Activated T-helper 1 cell treated with Interleukin-2 at 50 U/mL for 16 hours (primary cell): Measurements from ENCODE around the gene TRIM44.

Experiments used
- DNase-seq: peaks from one replicate; pipeline ENCODE4 v3.0.0-alpha.2; 2020; ENCODE audit warnings: low read depth

The TRIM44 gene, protein sequence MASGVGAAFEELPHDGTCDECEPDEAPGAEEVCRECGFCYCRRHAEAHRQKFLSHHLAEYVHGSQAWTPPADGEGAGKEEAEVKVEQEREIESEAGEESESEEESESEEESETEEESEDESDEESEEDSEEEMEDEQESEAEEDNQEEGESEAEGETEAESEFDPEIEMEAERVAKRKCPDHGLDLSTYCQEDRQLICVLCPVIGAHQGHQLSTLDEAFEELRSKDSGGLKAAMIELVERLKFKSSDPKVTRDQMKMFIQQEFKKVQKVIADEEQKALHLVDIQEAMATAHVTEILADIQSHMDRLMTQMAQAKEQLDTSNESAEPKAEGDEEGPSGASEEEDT

DNA sequence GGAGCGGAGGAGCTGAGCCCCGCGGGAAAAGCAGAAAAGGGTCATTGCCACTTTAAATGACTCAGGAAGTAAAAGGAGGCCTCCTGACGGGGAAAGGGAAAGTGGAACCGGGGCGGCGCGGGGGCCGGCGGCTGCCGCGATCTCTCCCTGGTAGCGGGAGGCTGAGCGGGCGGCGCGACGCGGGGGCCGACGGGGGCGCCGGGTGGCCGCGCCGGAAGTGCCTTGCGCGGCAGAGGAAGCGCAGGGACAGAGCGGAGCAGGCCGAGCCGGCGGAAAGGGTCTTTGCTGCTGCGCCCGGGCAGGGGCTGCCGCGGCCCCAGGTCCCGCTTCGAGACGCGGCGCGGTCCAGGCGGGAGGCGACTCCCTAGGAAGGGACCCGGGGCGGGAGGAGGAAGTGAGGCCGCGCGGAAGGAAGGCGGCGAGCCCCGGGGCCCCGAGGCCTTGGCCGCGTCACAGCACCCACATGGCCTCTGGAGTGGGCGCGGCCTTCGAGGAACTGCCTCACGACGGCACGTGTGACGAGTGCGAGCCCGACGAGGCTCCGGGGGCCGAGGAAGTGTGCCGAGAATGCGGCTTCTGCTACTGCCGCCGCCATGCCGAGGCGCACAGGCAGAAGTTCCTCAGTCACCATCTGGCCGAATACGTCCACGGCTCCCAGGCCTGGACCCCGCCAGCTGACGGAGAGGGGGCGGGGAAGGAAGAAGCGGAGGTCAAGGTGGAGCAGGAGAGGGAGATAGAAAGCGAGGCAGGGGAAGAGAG lies at the start of gene TRIM44:
TRIM44 (plus strand) TSS at position 127 of the 759 bp plus-strand sequence; CDS start at position 464, 337 bp downstream.
- DNase-seq, result peak; percentile 65

DNA sequence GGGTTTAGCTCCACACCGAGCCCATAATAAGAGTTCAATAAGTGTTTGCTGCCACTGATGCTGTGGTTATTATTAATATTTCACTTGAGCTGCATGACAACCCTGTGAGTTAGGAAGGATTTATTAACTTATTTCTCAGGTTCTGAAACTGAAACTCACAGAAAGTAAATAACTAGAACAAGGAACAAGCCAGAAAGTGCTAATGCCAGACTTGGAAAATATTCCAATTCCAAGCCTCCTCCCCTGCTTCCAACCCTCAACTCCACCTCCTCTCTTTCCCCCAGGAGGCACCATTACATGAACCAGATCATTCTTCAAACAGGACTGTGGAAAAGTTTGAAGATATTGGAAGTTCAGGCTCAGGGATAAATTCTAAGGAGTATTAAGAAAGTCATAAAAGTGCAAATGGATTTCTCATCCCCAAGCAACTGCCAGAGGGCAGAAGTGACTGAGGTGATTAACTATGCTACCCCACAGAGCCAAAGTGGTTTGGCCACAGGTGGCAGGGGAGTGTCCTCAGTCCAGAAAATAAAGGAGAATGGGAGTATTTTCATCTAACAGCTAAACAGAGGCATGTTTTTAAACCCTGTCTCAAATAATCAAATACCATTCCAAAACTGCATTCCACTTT lies 47.5 kb upstream of the TRIM44 start:
- DNase-seq, result no peak

DNA sequence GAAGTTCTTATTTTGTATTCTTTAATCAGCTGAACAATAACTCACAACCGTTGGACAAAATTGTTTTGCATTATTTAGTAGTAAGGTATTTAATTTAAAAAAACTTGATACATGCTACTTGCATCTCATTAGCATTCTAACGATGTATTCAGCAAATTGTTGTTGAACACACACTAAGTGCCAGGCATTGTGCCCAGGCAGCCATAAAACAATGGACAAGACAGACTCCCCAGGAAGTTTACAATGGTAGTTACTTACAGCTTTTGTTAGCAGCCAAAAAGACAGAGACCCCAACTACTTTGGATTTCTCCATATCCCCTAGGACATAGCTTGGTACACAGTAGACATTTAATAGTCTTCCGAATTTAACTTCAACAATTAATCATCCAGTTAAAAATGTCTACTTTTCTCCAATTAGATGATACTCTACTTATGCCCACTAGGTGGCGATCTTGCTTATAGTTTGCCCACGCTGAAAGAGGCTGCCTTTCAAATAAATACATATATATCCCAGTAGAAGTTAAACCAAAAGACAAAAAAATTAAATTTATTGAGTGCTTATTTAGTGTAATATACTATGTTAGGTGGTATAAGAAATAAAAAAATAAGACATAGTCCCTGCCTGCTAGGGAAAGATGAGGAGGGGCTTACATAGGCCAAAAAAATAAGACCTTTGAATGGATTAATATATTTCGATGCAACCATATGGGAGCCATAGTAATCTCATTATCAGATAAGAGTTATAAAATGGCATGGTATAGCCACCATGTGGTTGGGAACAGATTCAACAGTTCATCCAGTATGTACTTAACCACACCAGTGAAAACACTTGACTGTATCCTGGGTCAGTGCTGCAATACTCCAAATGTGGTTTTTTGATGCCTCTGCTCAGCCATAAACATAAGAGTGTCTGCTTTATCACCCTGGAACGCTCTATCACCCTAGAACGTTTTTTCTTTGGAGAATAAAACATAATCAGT lies 46.4 kb upstream of the TRIM44 start:
- DNase-seq, result no peak

- DNase-seq, result no peak
These were observed 45.3 kb upstream of the TRIM44 start for GRCh38 chr11:35617316-35617686.

DNA sequence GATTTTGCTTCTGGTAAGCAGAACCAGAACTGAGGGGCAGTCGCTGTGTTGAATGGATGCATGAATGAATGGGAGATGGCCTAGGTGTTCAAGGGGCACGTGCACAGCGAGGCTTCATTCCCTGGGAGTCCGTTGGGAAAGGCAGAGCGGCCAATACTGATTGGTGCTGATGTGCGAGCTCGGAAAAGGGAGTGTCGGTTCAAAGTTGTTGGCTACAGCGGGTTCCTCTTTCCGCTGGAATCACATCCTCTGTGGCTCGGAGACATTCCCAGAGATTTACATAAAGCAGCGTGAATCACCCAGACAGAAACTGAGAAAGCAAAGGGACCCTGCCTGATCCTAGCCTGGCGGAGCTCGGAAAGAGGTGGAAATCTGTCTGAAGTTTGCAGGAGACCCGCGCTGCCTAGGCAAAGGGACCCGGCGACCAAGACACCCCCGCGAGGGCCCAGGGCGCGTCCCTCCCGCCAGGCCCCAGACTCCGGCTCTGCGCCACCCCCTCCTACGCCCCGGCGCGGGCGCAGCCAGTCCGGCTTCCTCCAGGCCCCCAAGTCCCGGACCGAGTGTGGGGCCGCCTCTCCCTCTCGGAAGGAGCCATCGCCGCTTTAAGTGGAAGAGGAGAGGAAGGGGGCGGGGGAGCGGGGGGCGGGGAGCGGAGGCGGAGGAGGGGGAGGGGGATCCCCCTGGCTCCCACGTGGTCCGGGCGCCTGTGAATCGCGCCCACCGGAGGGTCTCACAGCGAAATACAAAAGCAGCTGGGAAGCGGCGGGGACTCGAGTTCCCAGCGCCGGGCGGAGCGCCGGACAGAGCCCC lies 44.7 kb upstream of the TRIM44 start, which contains the start of gene FJX1:
FJX1 (plus strand) TSS at position 774 of the 810 bp plus-strand sequence. CDS start 177 bp downstream, outside the sequence.
- DNase-seq, result no peak

GRCh38 chr11:35618497-35619115 lies 44.0 kb upstream of the TRIM44 start:
- no peak for DNase-seq

GRCh38 chr11:35619116-35619854 lies 43.3 kb upstream of the TRIM44 start:
- DNase-seq, result no peak

GRCh38 chr11:35619855-35620640 lies 42.5 kb upstream of the TRIM44 start:
- no peak for DNase-seq

DNA sequence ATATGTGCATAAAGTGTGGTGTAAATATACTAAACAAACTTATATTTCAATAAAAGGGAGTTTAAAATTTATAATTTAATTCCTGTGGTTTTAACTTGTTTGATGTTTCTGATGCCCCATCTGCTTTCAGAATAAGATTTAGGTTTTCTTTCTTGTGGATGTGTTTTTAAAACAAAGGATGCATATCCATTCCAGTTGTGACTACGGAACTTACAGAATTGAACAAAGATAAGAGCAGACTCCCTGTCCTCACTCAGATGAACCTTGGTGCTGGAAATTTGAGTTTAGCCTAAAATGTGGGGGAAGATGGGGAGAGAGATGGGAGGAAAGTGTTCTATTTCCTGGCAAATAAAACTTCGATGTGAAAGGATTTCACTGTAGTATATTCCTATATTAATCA lies 41.8 kb upstream of the TRIM44 start:
- DNase-seq, result no peak

GRCh38 chr11:35621620-35622019 lies 41.0 kb upstream of the TRIM44 start:
- DNase-seq, result no peak

GRCh38 chr11:35622070-35622469 lies 40.5 kb upstream of the TRIM44 start:
- no peak for DNase-seq

DNA sequence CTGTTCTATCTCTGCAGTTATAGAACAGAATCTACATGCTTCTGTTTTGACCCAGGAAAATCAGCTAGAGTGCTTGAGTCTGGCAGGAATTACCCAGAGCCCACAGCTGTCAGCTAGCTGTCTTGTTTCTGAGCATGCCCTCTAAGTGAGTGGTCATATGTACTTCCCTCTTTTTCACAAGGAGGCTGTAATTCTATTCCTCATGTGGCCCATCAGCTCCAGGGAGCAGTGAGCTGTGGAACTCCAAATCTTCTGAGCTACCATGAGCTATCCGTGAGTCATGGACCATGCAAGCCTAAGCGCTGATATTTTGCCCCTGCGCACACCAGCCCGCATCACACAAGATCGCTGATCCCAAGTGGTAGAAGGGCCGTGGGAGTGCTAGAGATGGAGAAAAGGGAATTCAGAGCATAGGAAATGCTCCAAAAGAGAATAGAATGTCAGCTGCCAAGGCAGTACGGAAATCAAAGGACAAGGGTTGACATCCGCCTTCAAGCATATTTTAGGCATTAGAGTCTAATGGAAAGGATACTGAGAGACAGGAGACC lies 38.9 kb upstream of the TRIM44 start:
- no peak for DNase-seq

DNA sequence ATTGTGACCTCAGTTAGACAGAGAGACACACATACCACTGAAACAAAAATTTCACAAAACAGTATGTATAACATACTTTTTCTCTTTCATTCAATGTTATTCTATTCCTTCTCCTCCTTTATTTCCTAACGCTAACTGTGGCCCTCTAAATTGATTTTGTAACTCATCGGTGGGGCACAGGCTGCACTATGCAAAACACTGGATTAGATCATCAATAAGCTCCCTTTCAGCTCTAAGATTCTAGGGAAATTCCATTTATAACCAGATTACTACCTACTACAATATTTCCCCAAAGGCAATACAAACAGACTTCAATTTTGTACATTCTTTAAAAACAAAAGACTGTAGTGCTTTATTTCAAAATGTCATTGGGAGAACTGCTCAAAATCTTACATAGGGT lies 38.3 kb upstream of the TRIM44 start:
- no peak for DNase-seq

DNA sequence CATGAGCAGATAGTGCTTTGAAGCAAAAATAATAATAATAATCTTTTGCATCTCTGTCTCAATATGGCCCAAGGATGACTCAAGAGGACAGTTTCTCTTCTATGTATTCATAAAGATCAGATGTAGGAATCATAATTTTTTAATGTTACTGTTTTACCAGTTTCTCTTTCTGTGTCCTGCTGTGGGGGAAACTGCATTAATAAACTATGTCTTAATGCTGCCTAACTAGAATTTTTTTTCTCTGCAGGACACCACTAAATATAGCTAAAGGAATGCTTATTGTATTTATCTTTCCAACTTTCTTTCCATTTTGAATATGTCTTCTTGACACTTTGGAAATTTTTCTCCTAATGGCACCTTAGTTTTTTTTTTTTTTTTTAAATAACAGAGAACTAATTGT lies 37.8 kb upstream of the TRIM44 start:
- no peak for DNase-seq

GRCh38 chr11:35626501-35626900 lies 36.1 kb upstream of the TRIM44 start:
- no peak for DNase-seq

GRCh38 chr11:35629511-35629910 lies 33.1 kb upstream of the TRIM44 start:
- DNase-seq, result no peak

GRCh38 chr11:35629914-35630313 lies 32.7 kb upstream of the TRIM44 start:
- no peak for DNase-seq

GRCh38 chr11:35631891-35632290 lies 30.7 kb upstream of the TRIM44 start:
- no peak for DNase-seq

GRCh38 chr11:35632301-35632700 lies 30.3 kb upstream of the TRIM44 start:
- DNase-seq, result no peak
